Spinal cord (tissue), 10 donors: Measurements from ENCODE around the gene TXNDC17. TPM values are rescaled to one million over a fixed set of nuclear protein-coding genes. Genes with fewer than 3 reads are reported as not detected.
"Not testable (repeated sequence)": the region's sequence is repeated elsewhere in the genome, so short reads cannot be mapped to it uniquely, and the experiment has no call there.

Experiments
- DNase-seq, 6 donors: peaks; one replicate each; pipeline versions ENCODE4 v3.0.0 to v3.0.0-alpha.2; 2013 to 2015; ENCODE audit warnings: low spot score in 6 of 6, low read depth in 4 of 6
- H3K27ac ChIP-seq: one replicate; pipeline ENCODE4 v1.5.1; 2013; ENCODE audit warnings: low read depth, low read length, control low read depth
- H3K27me3 ChIP-seq: one replicate; pipeline ENCODE4 v1.6.1; 2013; ENCODE audit warnings: low read length; ENCODE audit not compliant: control insufficient read depth, insufficient read depth
- H3K36me3 ChIP-seq: one replicate; pipeline ENCODE4 v1.6.1; 2013; ENCODE audit warnings: low read length; ENCODE audit not compliant: control insufficient read depth, insufficient read depth
- H3K4me1 ChIP-seq: one replicate; pipeline ENCODE4 v1.6.1; 2013; ENCODE audit warnings: low read length; ENCODE audit not compliant: control insufficient read depth, insufficient read depth
- H3K4me3 ChIP-seq: one replicate; pipeline ENCODE4 v1.5.1; 2013; ENCODE audit warnings: low read depth, low read length, control low read depth
- H3K9me3 ChIP-seq: one replicate; pipeline ENCODE4 v1.6.1; 2013; ENCODE audit warnings: low read length; ENCODE audit not compliant: control insufficient read depth, insufficient read depth
- WGBS: methylation state at CpG from one replicate; pipeline ENCODE4 v1.1.5; 2013; ENCODE audit warnings: missing lambda C conversion rate; ENCODE audit not compliant: insufficient coverage; 5-methylcytosine and 5-hydroxymethylcytosine counted together
- long read RNA-seq, 4 donors: transcript quantifications; one replicate each; lab custom pipeline, GENCODE V29; 2026
- polyA plus RNA-seq, 2 donors: library from polyadenylated mRNA; unstranded; fragments of 120-200 nt; gene quantifications; one replicate each; pipeline ENCODE4 v1.2.1, GENCODE V29; 2013; ENCODE audit not compliant: insufficient read length in 2 of 2
- total RNA-seq, 2 donors: library from RNA; depleted of rRNA in 1 of 2; stranded (reverse); fragments of 120-200 nt in 1 of 2; fragments of >200 nt in 1 of 2; gene quantifications; one replicate each; pipeline versions ENCODE4 v1.2.3 to v1.2.4, GENCODE V29; 2013 to 2014
- donor health status: healthy.

TXNDC17 gene
- 10 to 100 TPM; 23.6 to 66.7 TPM for total RNA-seq
- 10 to 100 TPM; 67.7 to 71.6 TPM for polyA plus RNA-seq
- long read RNA-seq, donor 1, transcript TXNDC17-206 (1 exons, 2,100 nt), result minor isoform, 9 of 84 reads
- long read RNA-seq, donor 1, transcript TXNDC17-202 (4 exons, 459 nt), result minor isoform, 11 of 84 reads
- long read RNA-seq, donor 1, transcript TXNDC17-201 (4 exons, 2,219 nt), result major isoform, 57 of 84 reads
- long read RNA-seq, donor 1, partial matches to known transcripts, result 0 of 84 reads
- long read RNA-seq, donor 1, other reads (novel, unspliced or antisense), result 0 of 84 reads
- long read RNA-seq, donor 2, transcript TXNDC17-201 (4 exons, 2,219 nt), result major isoform, 24 of 37 reads
- long read RNA-seq, donor 2, partial matches to known transcripts, result 0 of 37 reads
- long read RNA-seq, donor 2, other reads (novel, unspliced or antisense), result 0 of 37 reads
- long read RNA-seq, donor 3, transcript TXNDC17-201 (4 exons, 2,219 nt), result major isoform, 37 of 46 reads
- long read RNA-seq, donor 3, partial matches to known transcripts, result 0 of 46 reads
- long read RNA-seq, donor 3, other reads (novel, unspliced or antisense), result 0 of 46 reads
- long read RNA-seq, donor 4, transcript TXNDC17-203 (3 exons, 420 nt), result minor isoform, 15 of 229 reads
- long read RNA-seq, donor 4, transcript TXNDC17-201 (4 exons, 2,219 nt), result major isoform, 178 of 229 reads
- long read RNA-seq, donor 4, transcript TXNDC17-202 (4 exons, 459 nt), result minor isoform, 20 of 229 reads
- long read RNA-seq, donor 4, transcript TXNDC17-206 (1 exons, 2,100 nt), result minor isoform, 9 of 229 reads
- long read RNA-seq, donor 4, partial matches to known transcripts, result 0 of 229 reads
- long read RNA-seq, donor 4, other reads (novel, unspliced or antisense), result 0 of 229 reads

DNA sequence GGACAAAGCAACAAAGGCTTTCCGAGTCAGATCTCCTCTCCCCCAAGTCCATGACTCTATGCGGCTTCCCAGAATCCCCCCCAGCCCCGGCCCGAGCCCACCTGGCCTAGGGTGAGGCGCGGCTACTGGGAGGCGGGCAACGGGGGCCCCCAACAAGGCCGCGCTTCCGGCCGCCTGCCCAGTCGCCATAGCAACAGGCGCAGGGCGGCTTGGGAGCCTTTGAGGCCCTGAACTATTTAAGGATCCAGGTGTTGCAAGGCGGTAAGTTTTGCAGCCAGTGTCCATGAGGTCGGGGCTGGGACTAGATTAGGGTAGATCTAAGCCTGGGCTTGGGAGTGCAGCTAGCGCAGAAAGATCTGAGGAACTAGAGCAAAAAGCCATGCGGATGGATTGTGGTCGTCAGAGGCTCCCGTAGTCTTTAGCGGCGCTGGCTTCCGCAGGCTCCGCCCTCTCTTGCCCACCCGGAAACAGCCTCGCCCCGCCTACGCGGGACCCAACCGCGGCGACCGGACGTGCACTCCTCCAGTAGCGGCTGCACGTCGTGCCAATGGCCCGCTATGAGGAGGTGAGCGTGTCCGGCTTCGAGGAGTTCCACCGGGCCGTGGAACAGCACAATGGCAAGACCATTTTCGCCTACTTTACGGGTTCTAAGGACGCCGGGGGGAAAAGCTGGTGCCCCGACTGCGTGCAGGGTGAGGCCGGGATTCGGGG, at the start of gene TXNDC17, which contains the start of gene KIAA0753:
Gene TXNDC17, plus strand, starts transcription at position 525 of the 711 bp plus-strand sequence. Its CDS starts 23 bp downstream, at position 548.
Gene KIAA0753, minus strand, starts transcription at position 176 of the 711 bp plus-strand sequence. CDS start 5,608 bp downstream, outside the sequence.
- WGBS, result under 1% methylated on average over 52 of the region's 52 CpGs
- DNase-seq, result peak; percentile 83 to 98 (median 93)
- H3K9me3 ChIP-seq, result no peaks in the 10 kb centered on the region
- H3K27me3 ChIP-seq, result no peaks in the 10 kb centered on the region
- peak within 1 kb of the TSS; percentile 88 for H3K4me3 ChIP-seq
- peaks cover 29% of the 10 kb centered on the region for H3K36me3 ChIP-seq
- peaks cover 35% of the 10 kb centered on the region for H3K4me1 ChIP-seq
- H3K27ac ChIP-seq, result peak within 1 kb of the TSS; percentile 94

DNA sequence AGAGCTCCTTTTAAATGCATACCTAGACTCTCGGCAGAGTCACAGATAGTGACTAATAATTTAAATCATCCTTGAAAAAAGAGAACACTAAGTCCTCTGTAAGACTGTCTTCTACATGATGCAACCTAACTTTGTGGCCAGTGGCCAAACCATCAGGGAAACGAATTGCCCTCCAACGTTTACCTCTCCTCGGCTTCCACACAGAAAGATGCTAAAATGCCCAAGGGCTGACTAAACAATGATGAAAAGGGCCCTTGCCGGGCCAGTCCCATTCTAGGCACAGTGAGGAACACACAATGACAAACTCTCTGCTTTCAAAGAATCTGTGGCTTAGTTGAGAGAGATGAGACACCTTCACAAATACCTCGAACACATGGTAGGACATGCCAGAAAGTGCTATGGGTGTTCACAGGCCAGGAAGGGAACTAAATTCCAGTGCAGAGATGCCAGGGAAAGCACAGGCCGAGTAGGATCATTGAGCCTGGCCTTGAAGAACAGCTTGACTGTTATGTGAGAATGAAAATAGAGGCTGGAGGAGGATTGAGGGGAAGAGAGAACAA, 49.2 kb upstream of the TXNDC17 start:
- Histone ChIP-seq H3K27ac (no peak overlapping the region), H3K36me3 (peaks cover 34% of the 10 kb centered on the region), H3K9me3 (no peaks in the 10 kb centered on the region), H3K4me1 (no peaks in the 10 kb centered on the region), H3K27me3 (no peaks in the 10 kb centered on the region), H3K4me3 (no peak overlapping the region)
- DNase-seq, result no peak
- WGBS, result 62% methylated on average over 7 of the region's 7 CpGs

DNA sequence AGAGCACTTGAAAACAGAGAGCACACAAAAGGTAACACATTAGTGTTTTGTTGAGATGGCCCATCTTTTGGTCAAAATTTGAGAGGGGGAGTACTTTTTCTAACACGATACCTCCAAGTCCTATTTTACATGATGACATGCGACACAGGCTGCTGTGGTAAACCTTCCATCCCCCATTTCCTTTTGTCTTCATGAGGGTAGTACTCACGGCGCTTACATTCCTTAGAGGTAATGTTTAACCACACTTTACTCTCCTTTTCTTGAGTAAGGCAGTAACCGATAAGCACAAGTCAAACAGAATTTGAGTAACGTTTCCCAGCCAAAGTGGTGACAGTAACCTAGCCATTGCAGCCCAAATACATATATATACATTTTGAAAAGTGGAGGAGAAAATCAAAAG, 48.7 kb upstream of the TXNDC17 start:
- no peak overlapping the region for H3K27ac ChIP-seq
- H3K4me3 ChIP-seq, result no peak overlapping the region
- no peaks in the 10 kb centered on the region for H3K9me3 ChIP-seq
- DNase-seq, result no peak
- peaks cover 29% of the 10 kb centered on the region for H3K36me3 ChIP-seq
- H3K27me3 ChIP-seq, result no peaks in the 10 kb centered on the region
- no peaks in the 10 kb centered on the region for H3K4me1 ChIP-seq
- WGBS, result no CpG with 5 or more reads among the region's 6 CpGs

DNA sequence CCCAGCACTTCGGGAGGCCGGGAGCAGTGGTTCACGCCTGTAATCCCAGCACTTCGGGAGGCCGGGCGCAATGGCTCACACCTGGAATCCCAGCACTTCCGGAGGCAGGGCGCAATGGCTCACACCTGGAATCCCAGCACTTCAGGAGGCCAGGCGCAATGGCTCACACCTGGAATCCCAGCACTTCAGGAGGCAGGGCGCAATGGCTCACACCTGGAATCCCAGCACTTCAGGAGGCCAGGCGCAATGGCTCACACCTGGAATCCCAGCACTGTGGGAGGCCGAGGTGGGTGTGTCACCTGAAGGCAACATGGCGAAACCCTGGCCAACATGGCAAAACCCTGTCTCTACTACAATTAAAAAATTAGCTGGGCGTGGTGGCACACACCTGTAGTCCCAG, 47.5 kb upstream of the TXNDC17 start:
- not testable (repeated sequence) for H3K27ac ChIP-seq, H3K9me3 ChIP-seq, H3K4me1 ChIP-seq, DNase-seq, H3K27me3 ChIP-seq, H3K4me3 ChIP-seq
- peaks cover 29% of the 10 kb centered on the region for H3K36me3 ChIP-seq
- 96% methylated on average over 11 of the region's 14 CpGs for WGBS

DNA sequence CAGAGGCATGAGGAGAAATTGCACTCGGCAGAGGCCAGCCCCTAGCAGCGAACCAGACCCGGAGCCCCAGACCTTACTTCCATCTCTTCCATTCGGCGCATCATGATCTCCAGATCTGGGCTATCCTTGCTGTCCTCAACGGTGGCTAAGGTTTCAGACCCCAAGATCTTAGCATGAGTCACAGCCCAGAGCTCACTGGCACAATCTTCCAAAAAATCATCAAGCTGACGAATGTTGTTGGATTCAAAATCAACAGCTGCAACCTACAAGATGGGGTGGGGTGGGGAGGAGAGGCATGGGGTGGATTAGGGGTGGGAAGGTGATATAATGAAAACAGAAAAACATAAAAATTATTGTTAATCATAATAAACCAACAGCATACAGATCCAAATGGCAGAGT, 44.8 kb upstream of the TXNDC17 start:
- no peak for DNase-seq
- Histone ChIP-seq H3K9me3 (no peaks in the 10 kb centered on the region), H3K36me3 (peaks cover 27% of the 10 kb centered on the region), H3K27me3 (no peaks in the 10 kb centered on the region), H3K27ac (no peak overlapping the region), H3K4me3 (no peak overlapping the region), H3K4me1 (peaks cover 3% of the 10 kb centered on the region)
- 98% methylated on average over 6 of the region's 7 CpGs for WGBS

DNA sequence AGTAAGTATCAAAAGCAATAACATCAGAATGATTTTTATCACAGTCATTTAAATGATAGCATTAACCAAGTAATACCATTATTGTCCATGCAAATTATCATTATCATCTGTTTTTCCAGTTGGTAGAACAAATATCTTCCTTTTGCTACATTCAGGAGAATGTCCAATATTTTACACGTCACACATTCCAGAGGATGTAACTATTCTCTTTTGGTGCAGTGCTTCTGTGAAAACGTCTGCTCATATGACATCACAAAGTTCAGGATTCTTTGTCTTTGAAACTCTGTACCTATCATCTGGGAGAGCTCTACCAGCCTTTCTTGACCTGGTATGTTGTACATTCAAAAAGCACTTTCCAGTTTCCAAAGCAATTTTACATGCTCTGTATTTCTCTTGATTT, 44.3 kb upstream of the TXNDC17 start:
- Histone ChIP-seq H3K27me3 (no peaks in the 10 kb centered on the region), H3K9me3 (no peaks in the 10 kb centered on the region), H3K4me3 (no peak overlapping the region), H3K36me3 (peaks cover 29% of the 10 kb centered on the region), H3K4me1 (peaks cover 3% of the 10 kb centered on the region), H3K27ac (no peak overlapping the region)
- WGBS, result 88% methylated on average over 2 of the region's 2 CpGs
- DNase-seq, result no peak

DNA sequence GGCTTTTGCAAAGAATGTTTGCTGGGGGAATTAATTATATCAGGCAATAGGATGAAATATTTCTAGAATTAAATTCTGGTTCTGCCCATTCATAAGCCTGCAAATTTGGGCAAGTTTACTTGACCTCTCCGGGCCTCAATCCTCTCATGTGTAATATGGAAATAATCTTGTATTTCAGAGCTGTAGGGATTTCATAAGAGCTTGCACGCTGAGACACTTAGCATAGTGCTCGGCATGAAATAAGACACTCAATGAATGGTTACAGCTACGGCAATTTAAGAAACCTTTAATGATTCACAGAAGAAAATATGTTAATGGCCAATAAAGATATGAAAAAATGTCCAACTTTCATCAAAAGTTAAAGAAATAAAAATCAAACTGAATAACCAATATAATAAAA, 43.9 kb upstream of the TXNDC17 start:
- 100% methylated on average over 2 of the region's 4 CpGs for WGBS
- H3K9me3 ChIP-seq, result no peaks in the 10 kb centered on the region
- peaks cover 26% of the 10 kb centered on the region for H3K36me3 ChIP-seq
- H3K4me1 ChIP-seq, result peaks cover 3% of the 10 kb centered on the region
- no peak for DNase-seq
- H3K27ac ChIP-seq, result no peak overlapping the region
- H3K4me3 ChIP-seq, result no peak overlapping the region
- no peaks in the 10 kb centered on the region for H3K27me3 ChIP-seq

DNA sequence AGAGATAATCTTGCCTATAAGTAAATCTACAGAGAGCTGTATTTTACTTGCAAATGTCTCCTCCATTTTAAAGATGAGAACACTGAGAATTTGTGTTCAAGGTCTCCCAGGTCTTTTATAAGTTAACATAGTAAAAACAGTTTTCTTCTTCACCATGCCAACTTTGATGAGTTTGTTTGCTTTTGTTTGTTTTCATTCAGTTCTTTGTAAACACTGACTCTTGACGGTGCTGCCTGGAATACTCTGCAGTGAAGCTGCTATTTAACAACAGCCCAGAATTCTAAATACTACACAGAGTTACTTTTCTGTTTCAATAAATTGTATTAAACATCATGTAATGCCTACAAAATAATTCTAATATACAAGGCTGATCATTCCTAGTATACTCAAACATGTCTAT, 43.1 kb upstream of the TXNDC17 start:
- no peak overlapping the region for H3K27ac ChIP-seq
- DNase-seq, result no peak
- no peaks in the 10 kb centered on the region for H3K27me3 ChIP-seq
- H3K9me3 ChIP-seq, result no peaks in the 10 kb centered on the region
- WGBS, result no CpG with 5 or more reads among the region's 1 CpG
- no peak overlapping the region for H3K4me3 ChIP-seq
- peaks cover 25% of the 10 kb centered on the region for H3K36me3 ChIP-seq
- H3K4me1 ChIP-seq, result peaks cover 3% of the 10 kb centered on the region

DNA sequence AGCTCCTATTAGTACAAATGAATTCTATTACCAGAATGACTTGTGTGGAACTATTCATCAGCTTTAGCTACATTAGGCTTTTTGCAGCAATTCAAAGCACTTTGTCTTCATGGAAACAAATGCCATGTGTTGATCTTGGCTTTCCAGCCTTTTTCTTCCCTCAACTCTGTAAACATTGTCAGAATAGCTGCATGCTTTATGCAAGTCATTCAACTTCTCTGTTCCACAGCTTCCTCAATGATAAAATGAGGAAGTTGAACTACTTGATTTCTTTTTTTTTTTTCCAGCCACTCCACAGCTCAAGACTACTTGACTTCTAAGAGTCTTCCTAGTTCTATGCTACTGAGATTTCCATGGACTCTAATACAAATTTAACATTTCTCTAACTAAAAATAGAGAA, 41.5 kb upstream of the TXNDC17 start:
- no peak overlapping the region for H3K4me3 ChIP-seq
- peak in 2 of 6 donors; percentile 16 to 50 for DNase-seq
- H3K27ac ChIP-seq, result no peak overlapping the region
- H3K9me3 ChIP-seq, result no peaks in the 10 kb centered on the region
- H3K4me1 ChIP-seq, result peaks cover 3% of the 10 kb centered on the region
- no peaks in the 10 kb centered on the region for H3K27me3 ChIP-seq
- peaks cover 16% of the 10 kb centered on the region for H3K36me3 ChIP-seq
